B cell (primary cell): ENCODE measurements around the gene PORCN. TPM values are rescaled to one million over a fixed set of nuclear protein-coding genes. Genes with fewer than 3 reads are reported as not detected.

Source experiments
- ATAC-seq: fragments of 200-7000 bp; cut with Tn5 transposase; one replicate; pipeline ENCODE4 v1.10.0; 2021; ENCODE audit warnings: low read depth, mild to moderate bottlenecking, moderate number of reproducible peaks, moderate library complexity
- CTCF ChIA-PET: fragments of 350-600 bp; sonication (Branson Sonifier 250); formaldehyde crosslinking; loops from one replicate; lab custom pipeline; 2021; ENCODE audit warnings: antibody characterized with exemption, inconsistent platforms; lab: Charles Lee
- POLR2A ChIA-PET: fragments of 350-600 bp; sonication (Branson Sonifier 250); formaldehyde crosslinking; loops from one replicate; lab custom pipeline; 2021; ENCODE audit warnings: antibody characterized with exemption; lab: Charles Lee
- DNase-seq: peaks from one replicate; pipeline ENCODE4 v3.0.0; 2013
- H2AFZ ChIP-seq: 2 replicates; pipeline ENCODE4 v1.6.1; 2012; ENCODE audit warnings: mild to moderate bottlenecking, low read depth, low read length; ENCODE audit not compliant: insufficient read depth, poor library complexity, severe bottlenecking
- H3K27ac ChIP-seq, 2 donors: 1 replicate in 1 of 2; 2 replicates in 1 of 2; pipeline ENCODE4 v1.5.1; 2012 to 2013; ENCODE audit warnings: low read length in 2 of 2, mild to moderate bottlenecking in 2 of 2, moderate library complexity in 1 of 2
- H3K27me3 ChIP-seq, 4 experiments: fragments of 200-600 bp in 1 of 4; sonication (generic) in 1 of 4; replicated peaks in 1 of 4; 1 replicate in 2 of 4; 2 replicates in 2 of 4; pipeline versions ENCODE4 v1.6.1 to v1.7.0; 2013 to 2016; ENCODE audit warnings: low read length in 3 of 4, mild to moderate bottlenecking in 2 of 4, mixed read lengths in 1 of 4, moderate library complexity in 1 of 4; ENCODE audit not compliant: insufficient read depth in 4 of 4, control insufficient read depth in 3 of 4; ENCODE audit errors: control extremely low read depth in 1 of 4
- H3K36me3 ChIP-seq, 2 experiments: replicated peaks in 1 of 2; 1 replicate in 1 of 2; 2 replicates in 1 of 2; pipeline versions ENCODE4 v1.6.1 to v1.7.1; 2013; ENCODE audit warnings: low read length in 1 of 2; ENCODE audit not compliant: insufficient read depth in 2 of 2, control insufficient read depth in 1 of 2; ENCODE audit errors: control extremely low read depth in 1 of 2, extremely low read depth in 1 of 2
- H3K4me1 ChIP-seq, 2 donors: fragments of 200-600 bp in 1 of 2; sonication (generic) in 1 of 2; 1 replicate in 1 of 2; 2 replicates in 1 of 2; pipeline versions ENCODE4 v1.5.1 to v1.6.1; 2013 to 2017; ENCODE audit warnings: low read length in 2 of 2; ENCODE audit not compliant: control insufficient read depth in 2 of 2, insufficient read depth in 2 of 2
- H3K4me2 ChIP-seq: replicated peaks from 2 replicates; pipeline ENCODE3; 2012; ENCODE audit warnings: mild to moderate bottlenecking, low read depth, low read length; ENCODE audit not compliant: poor library complexity, severe bottlenecking
- H3K4me3 ChIP-seq, 5 experiments: fragments of 200-600 bp in 1 of 5; sonication (generic) in 1 of 5; 1 replicate in 3 of 5; 2 replicates in 2 of 5; pipeline versions ENCODE4 v1.5.1 to v1.7.0; 2011 to 2016; ENCODE audit warnings: low read length in 4 of 5, mild to moderate bottlenecking in 4 of 5, low read depth in 2 of 5, control low read depth in 1 of 5, moderate library complexity in 1 of 5; ENCODE audit not compliant: insufficient read depth in 1 of 5; ENCODE audit errors: control extremely low read depth in 1 of 5, extremely low read depth in 1 of 5
- H3K79me2 ChIP-seq: fragments of 200-600 bp; sonication (generic); one replicate; pipeline ENCODE4 v1.6.0; 2016; ENCODE audit warnings: low read length; ENCODE audit not compliant: control insufficient read depth, insufficient read depth
- H3K9ac ChIP-seq: fragments of 200-600 bp; sonication (generic); 2 replicates; pipeline ENCODE4 v1.6.1; 2017; ENCODE audit warnings: mild to moderate bottlenecking, low read length, moderate library complexity
- H3K9me3 ChIP-seq, 3 donors: one replicate each; pipeline versions ENCODE4 v1.6.1 to v1.7.1; 2013; ENCODE audit warnings: low read length in 2 of 3; ENCODE audit not compliant: control insufficient read depth in 2 of 3, insufficient read depth in 1 of 3; ENCODE audit errors: control extremely low read depth in 1 of 3
- H4K20me1 ChIP-seq: 2 replicates; pipeline ENCODE4 v1.6.0; 2012; ENCODE audit warnings: mild to moderate bottlenecking, low read length; ENCODE audit not compliant: insufficient read depth, control insufficient read depth, poor library complexity, severe bottlenecking
- H3K27ac Mint-ChIP-seq: one replicate; pipeline ENCODE4 v1.8.0; 2021; ENCODE audit warnings: mixed read lengths
- H3K27me3 Mint-ChIP-seq: one replicate; pipeline ENCODE4 v1.8.0; 2021; ENCODE audit warnings: mixed read lengths
- H3K4me1 Mint-ChIP-seq: one replicate; pipeline ENCODE4 v1.8.0; 2021; ENCODE audit warnings: mixed read lengths
- H3K4me3 Mint-ChIP-seq: one replicate; pipeline ENCODE4 v1.8.0; 2021; ENCODE audit warnings: mixed read lengths
- H3K9me3 Mint-ChIP-seq: one replicate; pipeline ENCODE4 v1.8.0; 2022; ENCODE audit warnings: mixed read lengths; ENCODE audit not compliant: insufficient read depth
- CTCF ChIP-seq: fragments of 200-600 bp; IDR thresholded peaks from one replicate; pipeline ENCODE4 v1.8.0; 2022; ENCODE audit warnings: antibody characterized with exemption, mild to moderate bottlenecking
- EZH2 ChIP-seq: IDR thresholded peaks from 2 replicates; pipeline ENCODE4 v1.6.1; 2012; ENCODE audit warnings: borderline replicate concordance, low read depth, mild to moderate bottlenecking, moderate library complexity, low read length; ENCODE audit not compliant: insufficient read depth, poor library complexity, severe bottlenecking
- WGBS: methylation state at CpG from one replicate; pipeline ENCODE4 v1.1.5; 2013; ENCODE audit warnings: missing lambda C conversion rate; ENCODE audit not compliant: insufficient coverage; 5-methylcytosine and 5-hydroxymethylcytosine counted together
- intact Hi-C: fragments of 100-400 bp; cut with micrococcal nuclease; formaldehyde crosslinking; loops from one replicate; pipeline ENCODE4 v1.10.0; 2022
- polyA plus RNA-seq: library from polyadenylated mRNA; depleted of rRNA; stranded (reverse); fragments of >200 nt; gene quantifications from 2 replicates; pipeline ENCODE4 v1.2.3, GENCODE V29; 2012
- total RNA-seq, 2 donors: library from RNA; stranded (reverse); fragments of 120-200 nt in 1 of 2; gene quantifications; 1 replicate in 1 of 2; 2 replicates in 1 of 2; pipeline versions ENCODE4 v1.2.3 to v1.2.4, GENCODE V29; 2013 to 2022

The PORCN gene
- total and polyA plus RNA-seq, 2 donors (not counting 1 experiment from before 2014, with no cell fraction given) = 12.8 to 18.5 TPM

- peak overlapping the region; percentile 92 for H3K4me3 Mint-ChIP-seq
- no peaks in the 10 kb centered on the region for H4K20me1 ChIP-seq
- peak overlapping the region; percentile 80 for H3K4me2 ChIP-seq
- TF ChIP-seq CTCF (no peak), EZH2 (no peak)
- peak overlapping the region; percentile 82 for H3K27ac Mint-ChIP-seq
- DNase-seq = no peak
- no peaks in the 10 kb centered on the region for H3K79me2 ChIP-seq
- no peaks in the 10 kb centered on the region for H3K9me3 ChIP-seq
- intact Hi-C loops = loop anchor here (5.0 kb wide), 1 partner anchor 42 kb away; no protein-coding TSS in a partner anchor
- ChIA-PET CTCF (no interaction called here), POLR2A (no interaction called here)
- H3K4me1 Mint-ChIP-seq = peaks cover 12% of the 10 kb centered on the region
- H3K27ac ChIP-seq = peak overlapping the region; percentile 28 to 92
- WGBS = 21% methylated on average over 2 of the region's 16 CpGs
- H3K27me3 Mint-ChIP-seq = no peaks in the 10 kb centered on the region
- peaks cover 3 to 13% of the 10 kb centered on the region in 2 donors for H3K4me1 ChIP-seq
- peak overlapping the region in 4 of 5 experiments; percentile 58 to 82 (median 74) for H3K4me3 ChIP-seq
- H3K36me3 ChIP-seq = no peaks in the 10 kb centered on the region
- peak overlapping the region; percentile 78 for H3K9ac ChIP-seq
- no peaks in the 10 kb centered on the region for H3K27me3 ChIP-seq
- H2AFZ ChIP-seq = peak overlapping the region; percentile 64
- ATAC-seq = no peak
- H3K9me3 Mint-ChIP-seq = no peaks in the 10 kb centered on the region
Observed at GRCh38 chrX:48509245-48509590, 426 bp downstream of the PORCN start.

DNA sequence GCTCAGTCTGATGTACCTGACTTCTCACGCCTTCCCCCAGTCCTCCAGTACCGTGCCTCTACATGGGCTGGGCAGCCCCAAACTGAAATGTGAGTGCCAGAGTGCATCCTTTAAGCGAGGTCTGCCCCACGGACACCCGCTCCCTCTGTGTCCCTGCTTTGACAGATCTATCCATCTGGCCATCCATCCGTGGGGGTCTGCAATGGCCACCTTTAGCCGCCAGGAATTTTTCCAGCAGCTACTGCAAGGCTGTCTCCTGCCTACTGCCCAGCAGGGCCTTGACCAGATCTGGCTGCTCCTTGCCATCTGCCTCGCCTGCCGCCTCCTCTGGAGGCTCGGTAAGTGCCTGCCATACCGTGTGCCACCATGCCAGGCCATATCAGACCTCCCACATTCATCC is 827 bp downstream of the PORCN start:
- H3K9me3 Mint-ChIP-seq = no peaks in the 10 kb centered on the region

More for the DNA sequence above, 827 bp downstream of the PORCN start:
- Histone ChIP-seq H2AFZ (no peak overlapping the region), H3K27ac (no peak overlapping the region), H3K36me3 (no peaks in the 10 kb centered on the region), H3K4me3 (peak overlapping the region in 3 of 5 experiments; percentile 58 to 82 (median 74)), H3K4me1 (peaks cover 3 to 13% of the 10 kb centered on the region in 2 donors), H4K20me1 (no peaks in the 10 kb centered on the region), H3K9ac (peak overlapping the region; percentile 78), H3K27me3 (no peaks in the 10 kb centered on the region), H3K9me3 (no peaks in the 10 kb centered on the region), H3K4me2 (peak overlapping the region; percentile 80), H3K79me2 (no peaks in the 10 kb centered on the region)
- Mint-ChIP-seq H3K27me3 (no peaks in the 10 kb centered on the region), H3K4me3 (peak overlapping the region; percentile 92), H3K27ac (peak overlapping the region; percentile 82), H3K4me1 (peaks cover 12% of the 10 kb centered on the region)
- POLR2A ChIA-PET = no interaction called here
- 89% methylated on average over 8 of the region's 11 CpGs for WGBS
- no peak for DNase-seq
- ATAC-seq = no peak
- TF ChIP-seq CTCF (no peak), EZH2 (no peak)
- intact Hi-C loops = loop anchor here (5.0 kb wide), 1 partner anchor 42 kb away; no protein-coding TSS in a partner anchor
- CTCF ChIA-PET = no interaction called here
